Kidney epithelial cell (primary cell): Measurements from ENCODE around the gene COL19A1. TPM values are rescaled to one million over a fixed set of nuclear protein-coding genes. Genes with fewer than 3 reads are reported as not detected.

Experiments
- DNase-seq: peaks from one replicate; pipeline ENCODE4 v3.0.0-alpha.2; 2010; ENCODE audit warnings: low read depth
- H3K27me3 ChIP-seq: 2 replicates; pipeline ENCODE4 v1.6.0; 2011; ENCODE audit warnings: low read length; ENCODE audit not compliant: control insufficient read depth, insufficient read depth
- H3K36me3 ChIP-seq: 2 replicates; pipeline ENCODE4 v1.5.1; 2011; ENCODE audit warnings: low read length; ENCODE audit not compliant: control insufficient read depth, insufficient read depth
- H3K4me3 ChIP-seq: 2 replicates; pipeline ENCODE4 v1.5.1; 2011; ENCODE audit warnings: low read depth, mild to moderate bottlenecking, control low read depth, low read length
- total RNA-seq: library from RNA; depleted of rRNA; stranded (reverse); fragments of >200 nt; gene quantifications from 2 replicates; pipeline ENCODE4 v1.2.3, GENCODE V29; 2015
- TF ChIP-seq, protein P1 (sequence below): IDR thresholded peaks from 2 replicates; pipeline ENCODE4 v1.5.1; 2011; ENCODE audit warnings: mild to moderate bottlenecking, moderate library complexity, low read length, control low read depth, inconsistent platforms; ENCODE audit not compliant: insufficient read depth, poor library complexity, severe bottlenecking

COL19A1 gene
- total RNA-seq, 1 donor from 2014 or later: not detected

DNA sequence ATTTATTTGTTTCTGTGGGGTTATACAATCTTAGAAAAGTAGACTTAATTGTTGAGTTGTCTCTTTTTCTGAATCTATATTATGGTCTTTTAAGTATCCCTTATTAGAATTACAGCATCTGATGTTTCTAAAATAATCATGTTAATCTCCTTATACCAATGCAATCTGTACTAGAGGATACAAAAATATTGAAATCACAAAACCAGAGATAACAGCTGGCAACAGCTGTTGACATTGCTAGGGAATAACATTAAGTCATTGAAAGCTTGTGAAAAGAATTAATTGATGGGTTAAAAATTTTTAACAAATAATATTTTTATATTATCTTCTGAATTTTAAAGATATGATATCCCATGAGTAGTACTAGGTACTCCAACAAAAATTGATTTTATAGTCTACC lies 162.6 kb downstream of the COL19A1 start:
- DNase-seq: no peak
- Histone ChIP-seq H3K36me3 (no peaks in the 10 kb centered on the region), H3K27me3 (no peaks in the 10 kb centered on the region), H3K4me3 (no peak overlapping the region)
- TF ChIP-seq, protein P1, sequence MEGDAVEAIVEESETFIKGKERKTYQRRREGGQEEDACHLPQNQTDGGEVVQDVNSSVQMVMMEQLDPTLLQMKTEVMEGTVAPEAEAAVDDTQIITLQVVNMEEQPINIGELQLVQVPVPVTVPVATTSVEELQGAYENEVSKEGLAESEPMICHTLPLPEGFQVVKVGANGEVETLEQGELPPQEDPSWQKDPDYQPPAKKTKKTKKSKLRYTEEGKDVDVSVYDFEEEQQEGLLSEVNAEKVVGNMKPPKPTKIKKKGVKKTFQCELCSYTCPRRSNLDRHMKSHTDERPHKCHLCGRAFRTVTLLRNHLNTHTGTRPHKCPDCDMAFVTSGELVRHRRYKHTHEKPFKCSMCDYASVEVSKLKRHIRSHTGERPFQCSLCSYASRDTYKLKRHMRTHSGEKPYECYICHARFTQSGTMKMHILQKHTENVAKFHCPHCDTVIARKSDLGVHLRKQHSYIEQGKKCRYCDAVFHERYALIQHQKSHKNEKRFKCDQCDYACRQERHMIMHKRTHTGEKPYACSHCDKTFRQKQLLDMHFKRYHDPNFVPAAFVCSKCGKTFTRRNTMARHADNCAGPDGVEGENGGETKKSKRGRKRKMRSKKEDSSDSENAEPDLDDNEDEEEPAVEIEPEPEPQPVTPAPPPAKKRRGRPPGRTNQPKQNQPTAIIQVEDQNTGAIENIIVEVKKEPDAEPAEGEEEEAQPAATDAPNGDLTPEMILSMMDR: no peak

DNA sequence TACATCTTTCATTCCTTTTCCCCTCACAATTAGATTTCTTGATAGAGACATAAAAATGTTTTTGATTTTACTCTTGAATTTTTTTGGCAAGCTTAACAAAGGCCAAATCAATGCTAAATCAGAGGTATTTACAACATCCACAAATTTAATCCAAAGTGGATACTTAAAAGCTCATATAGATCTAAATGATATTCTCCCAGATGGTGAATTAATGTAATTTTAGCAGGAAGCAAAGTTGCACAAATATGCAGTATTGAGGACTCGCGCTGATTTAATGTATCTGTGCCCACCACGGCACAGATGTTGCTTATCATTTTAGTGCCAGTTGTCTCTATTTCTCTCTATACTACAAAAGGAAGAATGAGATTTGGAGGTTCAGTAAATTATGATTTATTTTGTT lies 167.4 kb downstream of the COL19A1 start:
- H3K4me3 ChIP-seq: no peak overlapping the region
- H3K36me3 ChIP-seq: no peaks in the 10 kb centered on the region
- TF ChIP-seq, protein P1: no peak
- no peaks in the 10 kb centered on the region for H3K27me3 ChIP-seq
- DNase-seq: no peak

DNA sequence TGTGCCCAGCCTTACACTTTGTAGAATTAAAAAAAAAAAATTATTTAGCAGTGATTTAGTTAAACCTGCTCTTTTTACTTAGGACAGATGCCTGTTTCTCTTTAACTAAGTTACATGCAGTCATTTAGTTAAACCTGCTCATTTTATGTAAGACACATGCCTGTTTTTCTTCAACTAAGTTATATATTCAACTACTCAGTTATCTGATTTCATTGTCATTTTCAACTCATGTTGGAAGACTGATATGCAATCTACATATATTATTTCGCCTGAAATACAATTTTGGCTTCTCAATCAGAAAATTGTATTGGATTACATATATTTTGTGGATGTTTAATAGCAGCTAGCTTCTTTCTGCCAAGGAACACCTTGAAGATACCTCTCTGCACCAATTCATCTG lies 171.1 kb downstream of the COL19A1 start:
- DNase-seq: no peak
- TF ChIP-seq, protein P1: no peak
- Histone ChIP-seq H3K27me3 (no peaks in the 10 kb centered on the region), H3K36me3 (no peaks in the 10 kb centered on the region), H3K4me3 (no peak overlapping the region)

DNA sequence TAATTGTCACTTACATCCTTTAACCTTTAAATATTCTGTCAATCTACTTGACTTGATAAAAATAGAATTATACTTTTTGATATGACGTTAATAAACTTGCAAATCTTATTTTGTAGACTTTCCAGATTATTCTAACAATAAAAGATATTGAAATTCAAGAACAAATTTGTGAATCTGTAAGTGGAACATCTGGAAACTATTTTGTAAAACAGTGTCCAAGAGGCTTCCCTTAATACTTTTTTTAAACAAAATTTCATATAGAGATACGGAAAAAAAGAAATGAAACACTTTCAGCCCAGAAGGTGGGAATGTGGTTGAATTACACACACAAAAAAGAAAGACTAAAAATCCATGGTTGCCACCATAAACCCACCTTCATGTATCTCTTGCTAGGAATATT lies 174.4 kb downstream of the COL19A1 start:
- Histone ChIP-seq H3K4me3 (no peak overlapping the region), H3K36me3 (no peaks in the 10 kb centered on the region), H3K27me3 (no peaks in the 10 kb centered on the region)
- TF ChIP-seq, protein P1: no peak
- DNase-seq: no peak

DNA sequence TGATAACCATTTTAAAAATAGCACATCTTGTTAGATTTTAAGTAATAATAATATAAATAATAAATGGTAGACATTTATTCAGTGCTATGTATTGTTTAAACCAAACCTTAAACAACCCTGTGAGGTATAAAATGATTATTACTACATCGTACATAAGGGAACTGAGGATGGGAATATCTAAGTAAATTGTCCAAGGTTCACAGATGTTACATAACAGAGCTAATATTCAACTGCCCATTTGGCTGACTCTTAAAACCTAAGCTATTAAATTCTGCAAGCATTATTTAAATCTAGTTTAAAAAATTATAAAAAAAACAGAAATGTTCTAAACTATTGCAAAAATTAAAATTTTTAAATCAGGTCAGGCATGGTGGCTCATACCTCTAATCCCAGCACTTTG lies 175.1 kb downstream of the COL19A1 start:
- no peak for DNase-seq
- TF ChIP-seq, protein P1: no peak
- Histone ChIP-seq H3K36me3 (no peaks in the 10 kb centered on the region), H3K27me3 (no peaks in the 10 kb centered on the region), H3K4me3 (no peak overlapping the region)

DNA sequence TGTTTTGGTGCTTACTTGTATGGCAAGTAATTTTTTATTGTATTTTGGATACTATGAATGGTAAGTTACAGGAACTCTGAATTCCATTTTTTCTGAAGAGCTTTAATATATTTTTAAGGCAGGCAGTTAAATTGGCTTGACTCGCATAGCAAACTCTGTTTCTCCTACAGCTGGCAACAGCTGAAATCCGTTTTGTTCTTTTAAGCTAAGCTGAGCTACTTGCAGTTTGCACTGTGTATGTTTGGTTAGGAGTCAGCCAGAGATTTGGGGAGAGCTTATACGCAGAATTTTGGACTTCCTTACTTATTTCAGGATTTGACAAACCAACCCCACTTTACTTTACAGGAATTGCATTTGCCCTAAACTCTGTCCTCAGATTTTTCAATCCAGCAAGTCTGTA lies 179.1 kb downstream of the COL19A1 start:
- TF ChIP-seq, protein P1: no peak
- Histone ChIP-seq H3K27me3 (no peaks in the 10 kb centered on the region), H3K4me3 (no peak overlapping the region), H3K36me3 (no peaks in the 10 kb centered on the region)
- DNase-seq: no peak
